GM21447 (cell line): Measurements from ENCODE around the gene CLMN.
A peak's percentile ranks its signal among the peaks of the same experiment; 100 is the strongest.

Experiments used
- ATAC-seq: cut with Tn5 transposase; IDR thresholded peaks from one replicate; pipeline ENCODE4 v1.9.1; 2021; ENCODE audit not compliant: unreplicated experiment

CLMN gene

DNA sequence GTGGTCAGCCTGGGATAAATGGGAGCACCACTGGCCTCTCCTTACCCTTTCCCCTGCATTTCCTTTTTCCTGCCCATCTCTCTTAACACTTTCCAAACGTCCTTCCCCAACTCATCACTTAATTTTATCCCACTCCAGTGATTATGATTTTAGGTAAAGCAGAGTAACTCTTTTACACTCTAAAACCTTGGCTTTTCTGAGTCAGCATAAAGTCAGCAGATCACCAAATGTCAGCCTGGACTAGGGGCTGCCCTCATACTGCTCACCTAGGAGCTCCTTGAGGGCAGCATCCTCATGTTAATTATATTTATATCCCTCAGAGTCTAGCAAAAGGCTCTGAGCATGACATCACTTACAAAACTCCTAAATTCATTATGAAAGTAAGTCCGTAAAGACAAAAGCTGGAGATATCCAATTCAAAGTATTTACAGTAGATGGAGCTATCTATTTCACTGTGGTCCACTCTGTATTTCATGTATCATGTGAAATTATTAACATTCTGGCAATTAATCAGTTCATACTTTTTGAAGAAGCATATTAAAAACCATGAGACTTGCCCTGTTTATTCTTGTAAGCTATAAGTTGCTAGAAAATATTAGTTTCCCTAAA, 145.4 kb downstream of the CLMN start:
- ATAC-seq, result no peak

GRCh38 chr14:95173518-95173917, 146.2 kb downstream of the CLMN start:
- ATAC-seq, result no peak

DNA sequence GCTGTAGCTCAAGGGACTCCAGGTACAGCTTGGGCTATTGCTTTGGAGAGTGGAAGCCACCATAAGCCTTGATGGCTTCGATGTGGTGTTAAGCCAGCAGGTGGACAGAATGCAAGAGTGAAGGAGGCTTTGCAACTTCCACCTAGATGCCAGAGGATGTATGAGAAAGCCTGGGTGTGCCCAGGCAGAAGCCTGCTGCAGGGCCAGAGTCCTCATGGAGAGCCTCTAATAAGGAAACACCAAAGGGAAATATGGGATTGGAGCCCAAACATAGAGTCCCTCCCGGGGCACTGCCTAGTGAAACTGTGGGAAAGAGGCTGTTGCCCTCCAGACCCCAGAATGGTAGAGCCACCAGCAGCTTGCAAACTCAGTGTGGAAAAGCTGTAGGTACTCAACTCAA, 152.5 kb downstream of the CLMN start:
- ATAC-seq, result no peak

- ATAC-seq, result no peak
Measured at GRCh38 chr14:95165517-95165916, 154.2 kb downstream of the CLMN start.

DNA sequence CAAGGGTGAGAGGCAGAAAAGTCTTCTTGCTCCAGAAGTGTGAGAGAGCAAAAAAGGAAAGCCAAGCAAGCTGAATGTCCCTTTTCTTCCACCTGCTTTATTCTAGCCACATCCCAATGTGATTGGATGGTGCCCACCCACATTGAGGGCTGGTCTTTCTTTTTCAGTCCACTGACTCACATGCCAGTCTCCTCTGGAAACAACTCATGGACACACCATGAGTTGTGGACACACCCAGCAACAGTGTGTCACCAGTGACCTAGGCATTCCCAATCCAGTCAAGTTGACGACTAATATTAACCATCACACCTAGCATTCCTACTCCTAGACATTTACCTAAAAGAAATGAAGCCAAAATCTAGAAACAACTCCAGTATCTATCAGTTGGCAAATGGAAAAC, 155.2 kb downstream of the CLMN start:
- ATAC-seq, result no peak

- ATAC-seq, result no peak
Measured at GRCh38 chr14:95163666-95164065, 156.0 kb downstream of the CLMN start.

DNA sequence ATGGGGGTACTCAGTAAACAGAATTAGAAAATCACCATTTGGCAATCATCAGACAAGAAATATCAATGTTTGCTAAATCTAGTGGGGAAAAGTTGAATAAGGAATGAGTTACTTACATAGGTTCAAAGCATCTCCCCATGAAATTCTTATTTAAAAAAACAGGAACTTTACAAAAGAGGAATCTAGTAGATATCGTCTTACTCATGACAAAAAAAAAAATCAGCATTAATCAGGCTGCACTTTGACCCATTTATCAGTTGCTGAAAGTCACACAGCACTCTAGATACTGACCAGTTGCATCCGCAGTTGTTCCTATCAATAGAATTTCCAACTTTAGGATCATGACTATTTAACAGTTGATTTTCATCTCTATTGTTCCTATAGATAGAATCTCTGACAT, 156.6 kb downstream of the CLMN start:
- ATAC-seq, result no peak

DNA sequence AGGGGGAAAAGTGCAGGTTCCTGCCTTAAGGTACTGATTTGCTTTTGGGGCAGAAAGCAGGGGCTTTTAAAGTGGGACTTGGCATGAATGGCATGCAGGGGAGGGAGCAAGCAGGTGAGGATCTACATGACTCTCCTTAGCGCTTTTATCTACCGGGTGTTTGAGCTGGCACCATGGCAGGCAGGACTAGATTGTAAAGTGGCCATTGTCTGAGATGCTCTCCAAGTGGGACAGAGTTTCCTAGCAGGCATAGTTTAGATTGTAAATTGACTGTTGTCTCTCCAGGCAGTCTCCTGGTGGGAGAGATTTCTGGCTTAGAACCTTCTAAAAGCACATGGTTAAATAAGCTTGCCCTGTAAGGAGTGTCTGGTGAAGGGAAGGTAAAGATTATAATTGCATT, 157.1 kb downstream of the CLMN start:
- no peak for ATAC-seq

- ATAC-seq, result peak; percentile 65
Measured at GRCh38 chr14:95157327-95158189, 162.2 kb downstream of the CLMN start, which contains the start of gene DICER1. TSS of gene DICER1 (minus strand) at chr14:95157529. CDS start at chr14:95133458, 24,071 bp downstream.

DNA sequence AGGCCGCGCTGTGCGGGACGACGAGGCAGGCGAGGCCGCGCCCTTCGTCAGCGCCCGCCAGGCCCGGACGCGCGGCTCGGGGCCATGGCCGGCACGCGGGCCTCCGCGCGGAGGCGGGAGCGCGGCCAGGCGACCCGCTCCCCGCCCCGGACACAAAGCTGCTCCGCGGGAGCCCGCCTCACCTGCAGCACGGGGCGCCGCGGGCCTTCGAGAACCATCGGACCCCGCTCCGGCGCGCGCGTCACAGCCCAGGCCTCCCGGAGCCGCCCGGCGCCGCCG, 162.7 kb downstream of the CLMN start:
- ATAC-seq, result peak; percentile 28

- peak; percentile 37 for ATAC-seq
Measured at GRCh38 chr14:95156161-95157047, 163.3 kb downstream of the CLMN start.

DNA sequence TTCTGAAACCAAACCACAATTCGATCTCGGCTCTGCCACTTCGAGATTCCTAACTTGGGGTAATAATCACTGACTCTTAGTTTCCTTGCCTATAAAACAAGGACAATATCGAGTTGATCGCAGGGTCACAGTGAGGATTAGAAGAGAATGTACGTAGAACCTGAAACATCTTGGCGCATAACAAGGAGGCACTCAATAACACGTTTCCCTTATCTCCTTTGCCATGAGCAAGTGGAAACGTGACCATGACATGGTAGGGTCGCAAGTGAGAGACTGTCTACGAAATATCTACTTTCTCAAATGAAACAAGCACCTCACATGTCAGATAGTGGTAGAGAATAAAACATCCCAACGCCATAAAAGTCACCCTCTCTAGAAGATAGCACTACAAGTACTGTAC, 164.7 kb downstream of the CLMN start:
- ATAC-seq, result no peak

DNA sequence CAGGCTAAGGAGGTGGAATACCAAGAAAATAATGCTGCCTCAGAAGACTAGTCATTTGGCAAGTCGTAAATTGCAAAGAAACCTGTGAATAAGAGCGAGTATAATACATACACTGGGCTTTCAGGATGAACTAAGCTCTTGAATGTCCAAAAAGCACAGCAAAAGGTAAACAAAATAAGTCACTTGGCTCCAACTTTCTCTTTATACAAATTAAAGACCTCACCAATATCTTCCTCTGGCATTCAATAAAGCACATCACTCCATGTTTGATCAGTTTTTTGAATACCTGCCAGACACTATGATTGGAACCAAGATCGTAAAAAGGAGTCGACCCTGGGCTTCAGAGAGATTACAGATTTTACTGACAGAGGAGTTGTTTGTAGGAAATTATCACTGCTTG, 165.8 kb downstream of the CLMN start:
- ATAC-seq, result no peak

DNA sequence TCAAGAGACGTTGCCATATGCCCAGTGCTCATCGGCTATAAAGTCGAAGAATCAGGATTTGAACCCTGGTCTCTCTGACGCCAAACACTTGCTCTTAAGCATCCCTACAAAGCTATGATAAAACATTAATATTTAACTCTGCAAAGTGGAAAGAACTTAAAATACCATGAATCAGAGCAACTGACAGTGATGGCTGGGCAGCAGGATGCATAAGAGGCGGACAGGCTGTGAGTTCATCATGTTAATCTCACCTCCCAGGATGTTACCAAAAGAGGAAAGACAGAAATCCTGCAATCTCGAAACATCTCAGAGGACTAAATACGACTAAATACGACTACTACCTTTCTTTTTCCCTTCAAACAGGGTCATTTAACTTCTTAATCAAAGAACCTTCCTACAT, 168.1 kb downstream of the CLMN start:
- ATAC-seq, result no peak

GRCh38 chr14:95150910-95151309, 168.8 kb downstream of the CLMN start:
- no peak for ATAC-seq

GRCh38 chr14:95149441-95149840, 170.3 kb downstream of the CLMN start:
- ATAC-seq, result no peak

GRCh38 chr14:95147597-95147996, 172.1 kb downstream of the CLMN start:
- ATAC-seq, result no peak

DNA sequence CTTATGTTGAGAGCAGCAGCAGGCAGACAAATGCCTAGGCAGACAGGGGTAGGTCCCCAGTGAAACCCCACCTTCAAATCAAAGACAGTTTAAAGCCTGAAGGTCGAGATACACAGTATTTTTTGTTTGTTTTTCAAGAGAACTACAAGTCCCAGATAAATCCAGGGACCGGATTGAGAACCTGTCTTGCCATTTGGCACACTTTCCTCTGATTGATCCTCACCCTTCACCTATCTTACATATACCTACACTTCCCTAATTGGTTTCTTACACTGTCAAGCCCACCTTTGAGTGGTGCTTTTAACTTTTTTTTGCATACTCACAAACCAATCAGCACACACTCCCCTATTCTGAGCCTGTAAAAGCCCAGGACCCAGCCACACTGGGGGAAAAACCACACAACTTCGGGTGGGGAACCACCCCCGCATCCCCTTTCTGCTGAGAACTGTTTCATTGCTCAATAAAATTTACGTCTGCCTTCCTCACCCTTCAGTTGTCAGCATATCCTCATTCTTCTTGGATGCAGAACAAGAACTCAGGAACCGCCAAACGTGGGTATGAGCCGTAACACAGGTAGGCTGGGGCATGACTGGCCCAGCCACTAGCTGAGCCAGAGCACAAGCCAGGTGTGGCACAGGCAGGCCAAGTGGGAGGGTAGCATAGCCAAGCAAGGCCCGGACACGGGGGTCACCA, 173.5 kb downstream of the CLMN start:
- ATAC-seq, result no peak

DNA sequence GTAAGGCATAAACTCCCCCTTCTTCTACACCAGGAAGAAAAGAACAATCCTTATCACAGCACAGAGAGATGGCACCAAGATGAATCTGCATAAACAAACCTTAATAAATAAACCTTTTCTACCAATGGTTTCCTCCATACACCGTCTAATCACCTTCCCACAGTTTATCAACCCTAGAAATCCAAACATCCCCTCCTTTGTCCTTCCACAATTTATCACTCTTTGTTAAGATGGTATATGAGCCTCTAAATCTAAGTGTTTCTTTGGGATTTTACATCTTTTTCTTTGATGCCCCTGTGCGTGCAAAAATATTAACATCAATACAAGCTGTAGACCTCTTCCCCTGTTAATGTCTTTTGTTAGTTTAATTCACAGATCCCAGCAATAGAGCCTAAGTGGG, 174.9 kb downstream of the CLMN start:
- no peak for ATAC-seq

GRCh38 chr14:95143808-95144620, 175.7 kb downstream of the CLMN start:
- peak; percentile 48 for ATAC-seq
